ENCODE measurements around the gene CNNM3.

Gene CNNM3

GRCh38 chr2:96819128-96819875 lies 3.2 kb downstream of the CNNM3 start:
- no peak for DNase-seq (ENCODE audit: low spot score)

DNA sequence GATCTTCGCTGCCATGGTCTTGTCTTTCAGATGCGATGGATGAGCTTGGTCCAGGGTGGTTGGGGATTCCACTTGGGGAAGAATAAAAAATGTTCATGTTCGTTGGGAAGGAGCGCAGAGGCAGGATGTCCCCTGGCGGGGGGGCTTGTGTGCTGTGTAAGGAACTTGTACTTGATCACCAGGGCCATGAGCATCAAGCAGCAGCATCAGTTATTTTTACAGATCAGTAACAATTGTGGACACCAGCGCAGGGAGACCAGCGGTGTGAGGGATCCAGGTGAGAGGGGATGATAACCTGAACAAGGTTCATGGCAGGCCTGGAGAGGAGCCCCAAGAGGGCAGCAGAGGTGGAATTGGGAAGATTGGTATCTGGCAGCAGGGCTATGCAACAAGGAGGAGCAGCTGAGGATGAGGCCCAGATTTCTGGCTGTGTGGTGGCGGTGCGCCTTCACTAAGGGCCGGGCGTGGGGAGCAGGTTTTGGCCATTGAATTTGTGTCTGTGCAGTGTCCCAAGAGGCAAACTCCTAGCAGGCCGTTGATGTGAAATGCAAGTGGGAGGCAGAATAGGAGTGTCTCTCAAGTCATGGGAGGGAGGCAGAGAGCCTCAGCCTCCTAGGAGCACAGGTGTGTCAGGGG lies 3.9 kb downstream of the CNNM3 start:
- no peak for DNase-seq (ENCODE audit: low spot score)

DNA sequence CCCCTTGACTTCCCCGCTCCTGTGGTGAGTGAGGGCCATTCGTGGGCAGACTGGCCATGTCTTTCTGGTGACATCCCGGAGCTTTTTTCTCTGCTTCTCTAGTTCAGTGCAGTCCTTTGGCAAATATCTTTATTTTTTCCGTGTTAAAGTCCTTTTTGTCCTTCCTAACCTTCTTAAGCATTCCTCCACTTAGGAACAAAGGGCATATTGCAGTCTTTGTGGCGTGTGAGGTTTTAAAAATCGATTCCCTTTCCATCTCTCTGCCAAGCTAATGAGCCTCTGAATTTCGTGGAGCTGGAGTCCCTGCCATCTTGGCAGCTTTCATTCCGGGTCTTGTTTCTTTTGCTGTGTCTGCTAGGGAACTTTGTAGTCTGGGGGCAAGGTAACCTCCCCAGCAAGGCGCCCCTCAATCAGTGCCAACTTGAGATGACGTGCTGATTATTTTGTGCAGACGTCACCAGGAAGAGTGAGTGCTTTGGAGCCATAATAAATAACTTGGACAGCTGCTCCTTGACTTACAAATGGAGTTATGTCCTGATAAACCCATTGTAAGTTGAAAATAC lies 5.1 kb downstream of the CNNM3 start:
- DNase-seq (ENCODE audit: low spot score) = no peak

- DNase-seq (ENCODE audit: low spot score) = no peak
Measured at GRCh38 chr2:96822786-96823185, 6.7 kb downstream of the CNNM3 start.

DNA sequence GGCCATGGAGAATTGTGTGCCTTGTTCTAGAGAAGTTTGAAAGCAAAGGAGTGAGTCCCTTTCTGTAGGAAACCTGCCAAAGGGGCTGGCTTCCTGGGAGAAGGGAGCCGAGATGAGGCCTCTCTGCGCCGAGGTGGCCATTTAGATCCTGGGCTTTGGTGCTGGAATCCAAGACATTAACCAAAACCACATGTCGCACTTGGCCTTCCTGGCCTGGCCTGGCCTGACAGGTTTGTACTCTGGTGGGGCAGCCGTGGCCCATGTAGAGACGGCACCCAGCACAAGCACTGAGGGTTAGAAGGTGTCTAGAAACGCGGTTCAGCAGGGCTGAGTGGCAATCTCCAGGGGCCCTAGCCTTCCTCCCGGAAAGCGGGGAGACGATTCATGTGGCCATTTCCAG lies 7.1 kb downstream of the CNNM3 start:
- DNase-seq (ENCODE audit: low spot score) = no peak

- DNase-seq (ENCODE audit: low spot score) = no peak
Measured at GRCh38 chr2:96824079-96824870, 8.2 kb downstream of the CNNM3 start.

DNA sequence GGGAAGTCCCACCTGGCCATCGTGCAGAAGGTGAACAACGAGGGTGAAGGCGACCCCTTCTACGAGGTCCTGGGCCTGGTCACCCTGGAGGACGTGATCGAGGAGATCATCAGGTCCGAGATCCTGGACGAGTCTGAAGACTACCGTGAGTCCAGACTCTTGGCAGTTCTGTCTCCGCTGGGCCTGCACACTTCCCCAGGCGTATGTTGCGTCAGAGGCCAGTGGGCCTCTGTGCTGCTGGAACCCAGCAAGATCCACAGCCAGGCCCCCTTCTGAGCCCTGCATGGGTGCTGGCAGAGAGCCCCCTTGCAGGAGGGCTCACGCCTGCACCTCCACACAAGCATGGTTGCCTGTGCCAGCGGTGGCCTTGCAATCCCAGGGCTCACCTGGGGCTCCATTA lies 9.0 kb downstream of the CNNM3 start:
- DNase-seq (ENCODE audit: low spot score) = no peak

GRCh38 chr2:96826546-96827278 lies 10.6 kb downstream of the CNNM3 start:
- no peak for DNase-seq (ENCODE audit: low spot score)

GRCh38 chr2:96828436-96828835 lies 12.4 kb downstream of the CNNM3 start:
- DNase-seq (ENCODE audit: low spot score) = no peak

- DNase-seq (ENCODE audit: low spot score) = no peak
Measured at GRCh38 chr2:96828874-96829273, 12.8 kb downstream of the CNNM3 start.

DNA sequence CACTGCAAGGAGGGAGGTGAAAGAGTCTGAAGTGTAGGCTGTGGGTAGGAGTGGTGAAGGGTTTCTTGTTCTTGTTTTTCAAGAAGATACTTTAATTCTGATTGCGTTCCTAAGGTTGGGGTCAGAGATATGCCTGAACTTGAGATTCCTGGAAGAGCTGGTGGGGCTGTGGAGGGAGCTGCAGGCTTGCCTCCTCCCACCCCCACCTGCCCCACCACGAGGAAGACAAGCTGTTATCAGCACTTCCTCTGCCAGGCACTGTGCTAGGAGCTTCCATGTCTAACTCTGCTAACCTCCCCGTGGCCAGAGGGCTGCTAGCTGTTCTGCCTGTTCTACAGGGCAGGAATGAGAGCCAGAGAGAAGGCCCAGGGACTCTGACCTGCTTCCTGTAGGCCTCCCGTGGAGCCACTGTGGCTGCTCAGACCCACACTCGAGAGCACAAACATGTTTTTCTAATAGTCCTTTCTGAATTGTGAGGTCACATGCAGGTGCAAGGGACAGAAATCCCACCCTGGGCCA lies 14.0 kb downstream of the CNNM3 start:
- DNase-seq (ENCODE audit: low spot score) = no peak

- DNase-seq (ENCODE audit: low spot score) = no peak
Measured at GRCh38 chr2:96831679-96832078, 15.6 kb downstream of the CNNM3 start.

DNA sequence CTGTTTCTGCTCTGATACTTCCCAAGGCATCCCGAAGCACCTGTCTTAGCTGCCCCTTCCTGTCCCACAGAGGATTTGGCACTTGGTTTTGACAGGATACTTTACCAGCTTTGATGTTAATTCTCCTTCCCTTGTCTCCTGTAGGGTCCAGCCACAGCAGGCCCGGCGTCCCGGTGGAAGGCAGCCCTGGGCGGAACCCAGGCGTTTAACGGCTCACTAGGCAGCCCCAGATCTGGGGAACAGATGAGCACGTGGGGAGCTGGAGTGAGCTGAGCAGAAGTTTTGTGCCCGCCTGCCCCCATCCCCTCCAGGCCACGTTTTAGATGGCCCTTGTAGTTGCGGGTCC lies 16.3 kb downstream of the CNNM3 start:
- no peak for DNase-seq (ENCODE audit: low spot score)

DNA sequence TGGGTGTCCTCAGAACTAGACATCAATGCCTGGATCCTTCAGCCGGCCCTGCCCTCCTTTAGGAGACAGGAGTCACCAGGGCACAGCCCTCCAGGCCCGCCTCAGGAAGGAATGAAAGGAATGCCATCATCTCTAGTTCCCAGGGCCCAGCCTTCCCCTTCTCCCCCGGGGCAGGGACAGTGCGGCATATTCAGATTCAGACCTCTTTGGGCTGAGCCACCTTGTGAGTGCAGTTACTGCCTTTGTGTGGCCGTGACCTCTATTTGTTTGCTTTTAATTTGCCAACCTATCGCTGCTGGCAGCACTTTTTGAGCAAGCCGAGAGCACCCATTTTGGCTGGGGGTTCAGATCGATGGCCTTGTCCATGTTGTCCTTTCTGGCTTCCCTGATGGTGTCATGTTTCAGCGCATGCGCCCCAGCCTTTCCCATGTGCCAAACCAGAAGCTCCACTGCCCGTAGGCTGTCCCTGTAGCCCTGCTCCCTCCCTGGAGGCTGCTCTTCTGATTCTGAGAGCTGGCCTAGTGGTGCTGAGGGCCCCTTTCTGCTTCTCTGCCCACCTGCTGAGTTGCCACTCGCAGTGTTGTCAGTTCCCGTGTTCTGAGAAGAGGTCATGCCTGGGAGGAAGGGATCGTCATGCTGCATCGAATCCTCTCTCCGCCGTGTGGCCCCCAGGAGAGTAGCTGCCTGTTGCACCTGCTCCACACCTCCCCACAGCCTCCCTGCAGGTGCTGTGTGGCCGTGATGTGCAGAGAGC lies 16.9 kb downstream of the CNNM3 start:
- DNase-seq (ENCODE audit: low spot score) = no peak

- no peak for DNase-seq (ENCODE audit: low spot score)
Measured at GRCh38 chr2:96835830-96836229, 19.8 kb downstream of the CNNM3 start.

GRCh38 chr2:96837575-96837974 lies 21.5 kb downstream of the CNNM3 start:
- DNase-seq (ENCODE audit: low spot score) = no peak

GRCh38 chr2:96838345-96839292 lies 22.6 kb downstream of the CNNM3 start:
- DNase-seq (ENCODE audit: low spot score) = no peak

DNA sequence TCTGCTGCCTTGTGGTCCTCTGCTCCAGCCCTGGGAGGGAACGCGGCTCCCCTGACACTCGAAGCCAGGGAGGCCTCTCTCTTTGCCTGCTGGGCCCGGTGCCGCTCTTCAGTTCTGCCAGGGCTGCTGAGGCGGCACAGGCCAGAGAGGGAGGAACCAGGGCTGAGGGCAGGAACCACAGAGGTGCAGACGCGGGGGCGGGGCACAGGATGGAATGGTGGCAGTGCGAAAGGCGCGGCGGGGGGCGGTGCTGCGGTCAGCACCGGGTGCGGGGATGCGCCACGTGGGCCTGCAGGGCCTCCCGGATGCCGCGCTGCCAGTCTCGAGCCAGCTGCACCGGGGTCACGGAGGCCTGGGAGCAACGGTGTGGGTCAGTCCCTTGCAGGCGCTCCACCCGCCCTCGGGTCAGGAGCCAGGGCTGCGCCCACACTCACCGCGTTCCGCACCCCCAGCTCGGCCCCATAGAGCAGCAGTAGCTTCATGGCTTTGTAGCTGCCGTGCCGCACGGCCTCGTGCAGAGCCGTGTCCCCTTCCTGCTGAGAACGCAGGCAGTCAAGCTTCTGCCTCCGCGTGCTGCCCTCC lies 23.3 kb downstream of the CNNM3 start:
- DNase-seq (ENCODE audit: low spot score) = no peak

Data from left forelimb (tissue), 1 donor.